NCI-H446 treated with DMSO at 0.1 percent for 48 hours (cell line): ENCODE results near the gene PALLD.

ENCODE experiments used
- DNase-seq: peaks from one replicate; lab custom pipeline; 2025; lab: John Stamatoyannopoulos, UW

PALLD gene

DNA sequence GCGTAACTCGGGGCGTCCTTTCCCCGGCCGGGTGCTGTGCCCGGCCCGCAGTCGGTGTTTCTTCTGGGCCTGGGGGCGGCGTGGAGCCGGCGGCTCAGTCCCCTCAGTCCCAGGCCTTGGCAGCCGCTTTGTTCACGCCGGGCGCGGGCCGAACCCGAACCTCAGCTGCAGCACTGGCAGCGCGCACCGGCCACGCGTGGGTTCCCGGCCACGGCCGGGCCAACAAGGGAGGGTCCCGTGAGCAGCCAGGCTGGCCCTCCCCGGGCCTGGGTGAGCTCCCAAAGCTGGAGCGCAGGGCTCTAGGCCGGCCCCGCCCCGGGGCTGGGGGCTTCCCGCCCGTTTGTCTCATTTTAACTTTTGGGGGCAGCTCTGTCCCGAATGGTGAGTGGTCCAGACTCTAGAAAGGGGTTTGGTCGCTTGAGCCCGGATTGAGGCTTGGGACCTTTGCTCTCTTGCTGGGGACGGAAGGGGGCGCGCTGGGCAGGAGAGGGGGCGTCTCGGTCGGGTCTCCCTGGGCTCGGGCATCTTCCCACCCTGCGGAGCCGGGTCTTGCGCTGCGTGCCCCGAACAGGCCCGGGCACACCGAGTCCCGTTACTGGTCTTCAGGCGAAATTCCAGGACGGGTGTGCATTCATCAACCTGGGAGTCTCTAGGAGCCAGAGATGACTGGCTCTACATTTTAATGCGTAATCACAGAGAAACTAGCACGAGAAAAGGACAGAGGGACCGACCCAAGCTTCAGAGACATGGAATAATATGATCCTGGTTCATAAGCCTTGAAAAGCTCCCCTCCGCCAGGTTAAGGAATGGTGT, 336.1 kb downstream of the PALLD start:
- DNase-seq: no peak

DNA sequence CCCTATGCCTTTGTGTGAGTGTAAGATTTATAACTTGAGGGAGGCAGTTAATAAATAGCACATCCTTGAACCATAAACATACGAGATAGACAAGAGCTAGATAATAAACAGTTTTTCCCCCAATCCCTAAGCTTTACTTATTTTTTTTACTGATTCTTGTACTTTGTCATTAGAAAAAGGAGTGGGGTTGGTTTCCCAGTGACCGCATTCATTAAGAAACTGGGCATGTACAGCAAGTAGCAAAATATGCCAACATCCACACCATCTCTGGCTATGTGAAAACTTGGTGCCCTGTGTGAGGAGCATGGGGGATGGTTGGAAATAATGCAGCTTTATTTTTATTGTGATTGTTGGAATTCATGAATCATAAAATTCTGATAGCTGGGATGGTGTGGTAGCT, 337.0 kb downstream of the PALLD start:
- DNase-seq: peak; percentile 12

DNA sequence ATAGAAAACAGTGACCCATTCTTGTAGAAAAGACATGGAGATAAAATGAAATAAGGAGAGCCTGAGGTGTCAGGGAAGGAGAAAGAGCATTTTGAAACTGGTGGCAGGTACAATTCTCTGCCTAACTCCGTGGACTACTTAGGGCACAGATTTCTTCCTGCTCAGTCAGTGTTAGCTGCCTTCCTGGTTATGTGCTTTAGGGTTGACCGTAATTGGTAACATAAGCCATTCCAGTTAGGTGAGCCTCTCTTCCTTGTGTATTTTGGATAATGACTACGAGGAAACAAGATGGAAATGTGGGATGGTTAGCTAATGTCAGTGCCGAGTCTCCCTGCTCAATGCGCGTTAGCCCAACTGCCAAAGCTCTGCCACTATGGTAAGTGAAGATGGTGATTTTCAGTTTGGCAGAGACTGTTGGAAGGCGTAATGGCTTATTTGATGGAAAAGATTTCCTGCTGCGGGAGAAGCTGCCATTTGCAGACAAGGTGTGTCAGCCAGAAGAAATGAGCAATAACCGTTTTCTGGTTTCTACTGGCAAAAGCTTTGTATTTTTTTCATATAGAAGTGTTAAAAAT, 339.1 kb downstream of the PALLD start:
- DNase-seq: no peak

DNA sequence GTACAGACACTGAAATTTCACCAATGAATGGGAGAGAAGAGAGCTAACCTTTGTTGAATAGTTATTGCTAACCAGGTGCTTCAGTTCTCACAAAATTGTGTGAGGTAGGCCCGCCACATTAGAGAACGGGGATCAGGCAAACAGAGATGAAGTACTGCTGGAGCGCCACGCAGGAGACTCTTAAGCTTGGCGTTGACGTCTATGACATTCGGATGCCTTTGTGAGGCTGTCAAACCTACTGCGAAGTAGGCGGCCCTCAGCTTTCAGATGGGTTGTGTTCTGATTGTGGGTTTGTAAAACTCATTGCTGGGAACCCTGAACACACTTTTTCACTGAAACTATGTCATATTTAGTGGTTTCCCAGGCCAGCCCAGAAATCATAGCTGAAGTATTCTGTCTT, 339.6 kb downstream of the PALLD start:
- DNase-seq: no peak

DNA sequence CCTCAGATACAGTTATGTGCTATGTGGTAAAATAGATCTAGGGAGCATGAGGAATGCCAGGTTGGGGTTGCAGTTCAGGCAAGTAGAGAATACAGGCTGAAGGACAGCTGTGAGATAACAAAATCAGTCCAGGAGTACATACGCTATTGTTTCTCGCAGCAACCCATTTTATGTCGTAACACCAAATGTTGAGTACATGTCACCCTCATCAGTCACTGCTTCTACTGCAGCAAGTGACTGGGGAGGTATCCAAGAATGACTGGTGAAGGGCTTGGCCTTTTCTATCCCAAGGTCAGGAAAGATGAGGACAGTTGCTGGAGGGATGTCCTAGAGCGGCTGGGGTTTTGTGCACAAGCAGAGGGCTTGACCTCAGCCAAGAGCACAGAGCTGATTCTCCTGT, 341.1 kb downstream of the PALLD start:
- DNase-seq: no peak

DNA sequence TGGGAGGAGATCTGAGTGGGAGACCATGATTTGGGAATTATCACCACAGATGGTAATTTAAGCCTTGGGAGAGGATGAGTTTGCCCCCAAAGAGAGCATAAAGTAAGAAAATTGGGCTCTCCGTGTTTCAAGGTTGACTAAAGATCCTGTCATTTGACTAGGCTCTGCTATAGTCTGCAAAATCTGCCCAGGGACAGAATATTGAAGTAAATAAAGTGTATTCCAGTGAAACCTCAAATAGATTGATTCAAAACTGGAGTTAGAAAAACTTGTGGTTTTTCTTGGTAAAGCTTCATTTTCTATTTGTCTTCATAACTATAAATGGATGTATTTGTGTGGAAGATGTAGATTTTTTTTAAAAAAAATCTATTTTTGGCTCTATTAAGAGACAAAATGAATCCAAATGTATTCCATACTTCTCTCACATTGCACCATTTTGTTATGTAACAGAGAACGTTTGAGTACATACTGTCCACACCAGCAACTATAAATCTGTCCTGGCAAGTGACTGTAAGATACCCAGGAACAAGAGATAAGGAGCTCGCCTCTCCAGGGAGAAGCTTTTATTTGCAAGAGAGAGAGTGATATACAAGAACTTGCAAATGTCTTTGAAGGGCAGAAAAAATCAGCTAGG, 343.0 kb downstream of the PALLD start:
- DNase-seq: no peak

DNA sequence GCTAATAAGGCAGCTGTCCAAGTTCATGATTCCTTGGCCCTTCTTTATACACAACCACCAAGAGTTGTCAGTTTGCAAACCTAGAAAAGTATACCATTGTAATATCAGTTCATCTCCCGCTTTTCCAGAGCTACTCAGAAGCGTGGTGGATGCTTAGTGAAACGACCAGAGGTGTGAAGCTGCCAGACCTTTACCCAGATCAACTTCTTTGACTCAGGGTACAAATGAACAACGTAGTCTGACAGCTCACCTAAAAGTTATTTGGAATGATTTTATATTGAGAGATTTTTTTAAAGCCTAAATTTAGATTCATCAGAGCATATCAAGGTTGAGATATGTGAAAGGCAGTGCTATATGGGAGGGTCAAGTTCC, 343.5 kb downstream of the PALLD start:
- DNase-seq: no peak

DNA sequence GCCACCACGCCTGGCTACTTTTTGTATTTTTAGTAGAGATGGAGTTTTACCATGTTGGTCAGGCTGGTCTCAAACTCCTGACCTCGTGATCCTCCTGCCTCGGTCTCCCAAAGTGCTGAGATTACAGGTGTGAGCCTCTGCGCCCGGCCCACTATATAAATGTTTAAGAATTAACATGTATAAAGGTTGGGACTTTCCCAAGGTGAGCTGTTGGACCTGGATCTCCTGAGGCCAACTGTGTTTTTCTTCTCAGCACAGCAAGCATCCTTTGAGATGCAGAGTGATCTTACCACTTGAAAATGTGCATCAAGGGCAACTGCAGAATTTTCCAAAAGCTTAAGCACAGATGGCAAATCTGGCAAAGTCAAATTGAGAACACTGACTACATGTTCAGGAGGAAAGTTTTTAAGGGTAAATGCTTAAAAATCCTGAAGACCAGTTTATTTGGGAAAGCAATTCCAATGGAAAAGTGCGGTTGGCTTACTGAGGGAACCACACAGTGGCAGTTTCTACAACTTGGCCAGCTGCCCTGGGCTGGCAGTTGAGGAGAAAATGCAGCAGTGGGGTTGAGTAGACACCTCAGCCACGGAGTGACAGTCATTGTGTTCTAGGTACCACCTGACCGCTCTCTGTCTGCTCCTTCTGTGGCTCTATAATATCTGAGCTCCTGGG, 344.3 kb downstream of the PALLD start:
- no peak for DNase-seq

DNA sequence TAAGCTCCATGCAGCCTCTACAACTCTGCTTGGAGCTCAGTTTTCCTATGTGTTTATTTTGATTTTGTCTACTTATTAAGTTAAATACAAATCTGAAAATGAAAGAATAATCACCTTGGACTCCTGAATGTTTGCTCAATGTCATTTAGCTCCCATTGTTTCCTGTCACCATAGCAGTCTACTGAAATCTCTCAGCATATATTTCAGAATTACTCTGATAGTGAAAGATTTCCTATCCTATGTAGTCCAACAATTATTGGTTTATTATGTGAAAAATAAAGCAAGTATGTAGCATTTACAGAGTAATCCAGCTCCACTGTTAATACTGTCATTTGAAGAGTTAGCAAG, 344.8 kb downstream of the PALLD start:
- DNase-seq: no peak

DNA sequence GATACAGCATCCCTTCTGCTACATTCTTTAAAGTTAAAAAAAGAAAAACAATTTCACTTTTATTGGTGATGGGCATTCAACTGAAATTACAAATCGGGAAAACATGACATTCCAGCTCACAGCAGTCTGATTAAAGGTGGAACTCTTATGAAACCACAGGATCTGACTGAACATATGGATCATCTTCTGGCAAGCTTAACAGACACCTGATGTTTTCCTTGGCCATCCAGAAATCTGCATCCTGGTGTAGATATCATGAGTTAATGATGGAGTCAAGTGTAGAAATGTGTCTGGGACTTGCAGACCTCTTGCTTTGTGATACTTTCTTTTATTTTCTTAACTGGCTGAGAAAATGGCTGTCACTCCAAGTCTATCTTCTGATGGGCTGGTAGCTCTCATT, 345.3 kb downstream of the PALLD start:
- no peak for DNase-seq

DNA sequence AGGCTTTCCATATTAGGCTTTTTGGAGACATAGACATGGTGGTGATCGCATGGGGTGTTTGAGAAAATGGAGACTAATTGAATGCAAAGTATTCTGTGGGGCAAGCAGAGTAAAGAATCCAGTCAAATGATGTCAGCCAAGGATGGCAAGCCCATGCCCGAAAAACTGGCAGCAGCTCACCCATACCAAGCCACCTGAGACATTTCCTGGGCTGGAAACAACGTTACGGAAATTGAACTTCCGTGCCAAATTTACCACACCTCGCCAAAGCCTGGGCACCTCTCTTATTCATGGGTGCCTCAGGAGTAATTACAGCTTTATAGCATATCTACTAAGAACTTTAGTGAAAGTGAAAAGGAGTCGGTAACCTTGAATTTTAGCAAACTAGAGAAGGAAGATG, 346.8 kb downstream of the PALLD start:
- no peak for DNase-seq

DNA sequence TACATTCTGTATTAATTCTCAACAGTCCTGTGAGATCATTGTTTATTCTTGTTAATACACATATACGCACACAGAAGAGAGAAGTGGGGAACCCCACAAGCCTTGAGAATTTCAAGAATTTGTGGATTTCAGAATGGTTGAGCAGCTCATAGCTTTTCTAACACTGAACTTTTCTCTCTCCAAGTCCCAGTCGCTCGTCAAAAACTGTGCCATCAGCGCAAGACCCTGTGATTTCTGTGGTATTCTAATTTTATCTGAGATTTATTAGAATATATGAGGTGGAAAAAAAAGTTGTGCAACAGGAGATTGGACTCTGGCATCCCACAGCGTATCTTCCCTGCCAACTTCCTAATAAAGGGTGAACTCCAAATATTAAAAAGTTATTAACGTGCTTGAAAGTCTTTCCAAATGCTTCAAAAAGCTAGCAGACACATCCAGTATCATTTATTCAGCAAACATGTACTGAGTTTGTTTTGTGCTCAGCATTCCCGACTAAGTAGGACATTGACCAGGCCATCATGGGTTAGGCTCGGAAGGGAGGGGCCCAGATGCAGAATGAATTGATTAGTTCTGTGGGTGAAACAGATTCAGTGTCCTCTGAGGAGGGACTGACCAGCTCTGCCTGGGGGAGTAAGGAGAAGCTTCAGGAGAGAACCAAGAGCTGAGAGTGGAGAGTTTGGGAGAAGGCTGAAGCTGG, 347.6 kb downstream of the PALLD start:
- no peak for DNase-seq

DNA sequence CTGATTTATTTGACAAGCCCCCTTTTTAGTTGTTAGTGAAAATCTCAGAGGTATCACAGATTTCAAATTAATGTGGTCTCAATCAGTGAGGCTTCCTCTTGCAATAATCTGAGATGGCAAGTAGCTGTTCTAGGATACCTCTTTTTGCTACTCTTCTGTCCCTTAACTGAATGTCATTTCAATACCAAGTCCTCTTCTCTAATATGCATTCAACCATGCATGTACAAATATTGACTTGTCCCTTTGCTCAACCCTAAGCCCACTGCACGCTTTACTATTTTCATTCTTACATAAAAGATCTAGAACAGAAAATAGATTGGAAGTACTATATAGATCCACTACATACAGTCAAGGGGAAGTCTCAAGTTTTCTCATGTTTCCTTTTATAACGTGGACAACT, 349.0 kb downstream of the PALLD start:
- DNase-seq: no peak

DNA sequence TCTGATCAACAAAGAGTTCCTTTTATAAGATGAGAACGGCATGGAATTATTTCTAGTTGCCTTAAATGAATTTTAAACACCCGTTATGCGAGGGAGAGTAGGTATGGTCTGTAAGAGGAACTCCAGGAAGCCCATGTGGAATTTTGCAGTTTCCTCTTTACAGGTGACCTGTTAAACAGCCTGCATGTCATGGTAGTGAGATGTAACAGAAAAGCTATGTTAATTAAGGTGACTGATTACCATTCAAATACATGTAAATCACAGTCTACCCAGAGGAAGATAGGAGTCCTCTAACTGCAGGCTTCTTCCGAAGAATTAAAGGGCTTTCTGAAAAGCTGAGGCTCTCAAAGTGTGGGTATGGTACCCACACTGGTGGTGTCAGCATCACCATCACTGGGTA, 349.6 kb downstream of the PALLD start:
- no peak for DNase-seq

DNA sequence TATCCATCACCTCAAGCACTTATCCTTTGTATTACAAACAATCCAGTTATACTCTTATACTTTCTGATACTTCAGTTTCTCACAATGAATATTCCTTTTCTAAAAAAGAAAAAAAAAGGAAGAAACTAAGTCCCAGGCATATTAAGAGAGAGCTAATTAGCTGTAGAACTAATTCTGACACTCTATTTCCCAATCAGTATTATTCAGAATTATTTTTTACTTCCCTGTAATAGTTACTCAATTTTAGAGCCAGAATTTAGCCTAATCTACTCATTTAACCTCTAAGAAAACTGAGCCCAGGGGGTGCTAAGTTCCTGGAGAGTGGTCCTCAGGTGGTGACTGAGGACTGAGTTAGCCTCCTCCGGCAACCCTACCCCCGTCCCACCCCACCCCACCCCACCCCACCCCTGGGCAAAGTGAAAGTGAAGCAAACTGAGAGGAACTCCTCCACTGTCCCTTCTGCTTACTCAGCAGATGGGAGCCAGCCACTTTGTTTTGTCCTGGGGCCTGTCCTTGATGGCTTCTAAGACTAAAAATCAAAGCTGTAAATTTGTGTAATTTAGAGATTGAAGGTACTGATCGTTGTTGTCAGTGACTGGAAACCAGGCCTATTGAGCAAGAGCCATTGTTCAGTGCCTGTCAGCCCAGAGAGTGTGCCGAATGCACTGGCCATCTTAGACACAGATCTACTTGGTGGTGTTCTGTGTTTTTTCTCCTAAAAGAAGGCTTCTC, 351.1 kb downstream of the PALLD start:
- DNase-seq: no peak

DNA sequence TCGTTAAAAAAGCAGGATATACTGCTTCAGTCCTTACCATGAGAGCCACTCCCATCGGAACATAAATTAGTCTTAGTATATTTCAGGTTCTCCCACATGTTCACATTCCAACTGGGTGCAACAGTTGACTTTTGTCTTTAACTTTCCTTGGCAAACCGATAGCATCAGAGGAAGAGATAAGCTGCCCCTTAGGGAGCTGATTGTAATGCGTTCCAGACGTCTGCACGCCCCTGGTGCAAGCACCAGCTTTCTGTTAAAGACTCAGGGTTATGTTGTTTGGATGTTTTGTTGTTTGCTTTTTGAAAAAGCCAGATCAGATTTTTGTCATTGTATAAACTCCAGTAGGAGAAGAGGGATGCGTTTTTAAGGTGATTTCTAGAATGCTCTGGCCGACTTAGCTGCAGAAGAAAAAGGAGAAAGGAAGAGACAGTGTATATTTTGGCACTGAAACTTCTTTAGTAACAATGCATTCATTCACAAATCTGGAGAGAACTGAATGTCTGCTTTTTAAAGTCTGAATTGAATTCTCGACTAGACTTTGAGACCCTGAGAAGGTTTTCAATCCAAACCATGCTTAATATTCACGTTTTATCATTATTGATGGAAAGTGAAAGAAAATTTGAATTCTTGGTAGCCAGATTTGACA, 352.3 kb downstream of the PALLD start:
- no peak for DNase-seq

DNA sequence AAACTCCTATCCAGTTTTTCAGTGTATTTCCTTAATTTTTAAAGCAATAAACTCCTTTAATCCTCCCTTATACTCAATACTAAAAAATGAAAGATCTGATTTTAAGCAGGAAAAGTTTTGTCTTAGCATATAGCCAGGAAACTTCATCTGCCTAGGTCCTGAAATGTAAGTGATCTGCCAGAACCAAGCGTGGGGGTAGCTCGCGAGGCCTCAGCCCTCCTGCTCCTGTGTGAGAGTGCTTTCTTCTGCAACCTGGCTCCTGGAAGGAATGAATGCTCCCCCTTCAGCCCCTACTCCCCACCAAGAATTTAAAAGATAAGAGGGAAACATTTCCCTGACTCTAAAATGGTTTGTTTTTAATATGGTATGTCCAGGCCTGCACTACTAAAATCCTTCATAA, 353.1 kb downstream of the PALLD start:
- no peak for DNase-seq

DNA sequence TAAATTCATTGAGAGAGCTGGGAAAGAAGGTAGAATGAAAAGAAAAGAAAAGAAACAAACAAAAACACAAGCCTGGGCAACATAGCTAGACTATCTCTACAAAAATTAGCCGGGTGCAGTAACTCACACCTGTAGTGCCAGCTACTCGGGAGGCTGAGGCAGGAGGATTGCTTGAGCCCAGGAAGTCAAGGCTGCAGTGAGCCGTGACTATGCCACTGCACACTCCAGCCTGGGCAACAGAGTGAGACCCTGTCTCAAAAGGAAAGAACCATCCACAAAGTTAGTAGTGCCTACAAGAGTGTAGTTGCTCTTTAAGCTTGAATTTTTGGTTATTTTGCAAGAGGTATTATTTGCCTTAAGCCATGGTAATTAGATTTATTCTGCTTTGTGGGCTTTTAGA, 355.5 kb downstream of the PALLD start:
- no peak for DNase-seq

DNA sequence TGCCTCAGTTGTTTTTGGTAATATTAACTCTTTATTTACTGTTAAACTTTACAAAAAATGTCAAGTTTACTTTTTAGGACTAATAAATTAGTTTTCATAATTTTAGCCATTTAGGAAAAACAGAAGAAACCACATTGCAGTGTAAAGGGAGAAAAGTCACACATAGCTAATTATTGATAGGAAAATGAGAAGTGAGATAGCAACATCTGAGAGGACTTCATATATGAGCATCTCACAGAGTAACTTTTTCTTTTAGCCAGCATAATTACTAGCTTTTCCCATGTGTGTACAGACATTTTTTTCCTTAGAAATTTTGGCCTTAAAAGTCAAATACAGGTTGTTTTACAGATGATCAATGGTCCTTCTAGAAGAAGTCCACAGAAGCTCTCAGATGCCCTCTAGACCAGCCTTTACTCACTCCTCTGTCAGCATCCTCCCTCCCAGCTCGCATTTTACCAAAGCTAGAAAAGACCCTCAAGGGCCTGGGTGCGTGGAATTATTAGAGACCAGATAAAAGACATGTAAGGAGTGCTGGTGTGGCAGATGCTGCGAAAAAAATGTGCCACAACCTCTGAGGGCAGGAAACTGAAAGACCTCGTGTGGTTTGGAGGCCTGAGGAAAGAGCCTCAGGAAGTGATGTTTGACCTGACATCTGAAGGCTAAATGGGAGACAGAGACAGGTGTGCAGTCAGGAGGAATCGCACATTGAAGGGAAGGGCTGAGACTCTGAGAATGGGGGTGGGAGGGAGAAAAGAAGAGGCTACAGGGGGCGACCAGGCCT, 356.3 kb downstream of the PALLD start:
- no peak for DNase-seq

DNA sequence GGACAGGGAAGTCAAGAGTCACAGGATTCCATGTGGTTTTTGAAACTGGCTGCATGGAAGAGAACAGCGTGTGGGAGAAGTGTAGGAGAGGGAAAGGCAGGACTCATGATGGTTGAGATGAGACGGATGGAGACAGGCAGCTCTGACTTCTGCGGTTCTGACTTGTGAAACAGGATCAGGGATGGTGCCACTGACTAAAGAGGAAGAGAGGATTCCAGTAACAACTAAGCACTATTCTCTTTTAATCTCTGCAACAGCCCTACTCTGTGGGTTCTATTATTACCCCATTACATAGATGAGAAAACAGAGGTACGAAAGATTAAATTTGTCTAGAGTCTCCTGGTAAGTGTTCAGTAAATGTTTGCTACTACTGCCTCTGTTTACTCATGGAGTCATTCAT, 356.9 kb downstream of the PALLD start:
- no peak for DNase-seq
